Stimulated activated CD4-positive, alpha-beta T cell treated with anti-CD3 and anti-CD28 coated beads, Interleukin-2, amount 100 ng/mL, for 48 hours (primary cell): ENCODE measurements around the gene POM121C.
"Not testable (repeated sequence)": the region's sequence is repeated elsewhere in the genome, so short reads cannot be mapped to it uniquely, and the experiment has no call there.

Experiments used
- DNase-seq, 2 donors: peaks; one replicate each; pipeline ENCODE4 v3.0.0-alpha.2; 2020

The POM121C gene

GRCh38 chr7:75421798-75422710 is 64.0 kb downstream of the POM121C start:
- not testable (repeated sequence) for DNase-seq

GRCh38 chr7:75420152-75420551 is 65.9 kb downstream of the POM121C start:
- DNase-seq, result not testable (repeated sequence)

- DNase-seq, result not testable (repeated sequence)
These were observed 66.4 kb downstream of the POM121C start for GRCh38 chr7:75419693-75420092.

GRCh38 chr7:75419210-75419609 is 66.9 kb downstream of the POM121C start:
- DNase-seq, result not testable (repeated sequence)

GRCh38 chr7:75418292-75418858 is 67.7 kb downstream of the POM121C start:
- not testable (repeated sequence) for DNase-seq

- not testable (repeated sequence) for DNase-seq
These were observed 69.3 kb downstream of the POM121C start for GRCh38 chr7:75416787-75417186.

GRCh38 chr7:75415829-75416373 is 70.2 kb downstream of the POM121C start:
- not testable (repeated sequence) for DNase-seq

- DNase-seq, result not testable (repeated sequence)
These were observed 70.7 kb downstream of the POM121C start for GRCh38 chr7:75415428-75415817.

- not testable (repeated sequence) for DNase-seq
These were observed 71.2 kb downstream of the POM121C start for GRCh38 chr7:75414708-75415427.

- not testable (repeated sequence) for DNase-seq
These were observed 71.9 kb downstream of the POM121C start for GRCh38 chr7:75414204-75414603.

- DNase-seq, result not testable (repeated sequence)
These were observed 75.3 kb downstream of the POM121C start for GRCh38 chr7:75410823-75411173.

- not testable (repeated sequence) for DNase-seq
These were observed 75.9 kb downstream of the POM121C start for GRCh38 chr7:75409880-75410822.

GRCh38 chr7:75404663-75405062 is 81.4 kb downstream of the POM121C start:
- DNase-seq, result not testable (repeated sequence)

GRCh38 chr7:75403455-75404443 is 82.3 kb downstream of the POM121C start:
- not testable (repeated sequence) for DNase-seq

GRCh38 chr7:75400575-75400974 is 85.5 kb downstream of the POM121C start:
- not testable (repeated sequence) for DNase-seq

GRCh38 chr7:75398771-75399700 is 87.1 kb downstream of the POM121C start:
- not testable (repeated sequence) for DNase-seq

- DNase-seq, result not testable (repeated sequence)
These were observed 88.2 kb downstream of the POM121C start for GRCh38 chr7:75397865-75398264.

GRCh38 chr7:75395329-75395728 is 90.8 kb downstream of the POM121C start, which contains the start of gene TRIM73:
Gene TRIM73 (plus strand): TSS chr7:75395629. CDS start chr7:75398934, 3,305 bp downstream.
- not testable (repeated sequence) for DNase-seq

GRCh38 chr7:75393194-75393593 is 92.9 kb downstream of the POM121C start:
- not testable (repeated sequence) for DNase-seq
